H1 (cell line): ENCODE results near the gene PDE1C. TPM values are rescaled to one million over a fixed set of nuclear protein-coding genes. Genes with fewer than 3 reads are reported as not detected.

Experiments used
- BCL11A ChIP-seq, 2 experiments: IDR thresholded peaks; one replicate each; pipeline ENCODE4 v1.6.1; 2011; ENCODE audit warnings: low read depth in 2 of 2, low read length in 2 of 2, mild to moderate bottlenecking in 2 of 2
- CHD7 ChIP-seq: fragments of 300-600 bp; sonication (generic); IDR thresholded peaks from 2 replicates; pipeline ENCODE4 v1.7.1; 2012; ENCODE audit warnings: low read length, moderate library complexity, mild to moderate bottlenecking, inconsistent platforms; ENCODE audit not compliant: insufficient replicate concordance
- EGR1 ChIP-seq: IDR thresholded peaks from 2 replicates; pipeline ENCODE4 v1.6.1; 2011; ENCODE audit warnings: low read depth, low read length, borderline replicate concordance
- EP300 ChIP-seq, 2 experiments: IDR thresholded peaks; 1 replicate in 1 of 2; 2 replicates in 1 of 2; pipeline ENCODE4 v1.6.1; 2011 to 2012; ENCODE audit warnings: low read depth in 2 of 2, low read length in 2 of 2, mild to moderate bottlenecking in 2 of 2, borderline replicate concordance in 1 of 2, inconsistent platforms in 1 of 2, moderate library complexity in 1 of 2
- KDM5A ChIP-seq: fragments of 200-600 bp; IDR thresholded peaks from 2 replicates; pipeline ENCODE4 v1.7.1; 2012; ENCODE audit warnings: mild to moderate bottlenecking, low read length, inconsistent platforms, mixed read lengths
- MAFK ChIP-seq: IDR thresholded peaks from 2 replicates; pipeline ENCODE4 v1.6.1; 2012; ENCODE audit warnings: low read depth, mild to moderate bottlenecking, improper control_type of control experiment, low read length
- POLR2AphosphoS5 ChIP-seq: IDR thresholded peaks from 2 replicates; pipeline ENCODE4 v1.6.1; 2011; ENCODE audit warnings: low read depth, low read length
- POU5F1 ChIP-seq: IDR thresholded peaks from 2 replicates; pipeline ENCODE4 v1.6.1; 2011; ENCODE audit warnings: low read depth, mild to moderate bottlenecking, low read length, moderate library complexity
- RAD21 ChIP-seq, 2 experiments: IDR thresholded peaks in 1 of 2; conservative IDR thresholded peaks in 1 of 2; 2 replicates each; pipeline ENCODE4 v1.6.1; 2011; ENCODE audit warnings: low read depth in 2 of 2, low read length in 2 of 2, improper control_type of control experiment in 1 of 2, inconsistent platforms in 1 of 2, mild to moderate bottlenecking in 1 of 2, moderate library complexity in 1 of 2
- SIRT6 ChIP-seq: IDR thresholded peaks from one replicate; pipeline ENCODE4 v1.7.1; 2012; ENCODE audit warnings: low read length, inconsistent platforms
- polyA plus RNA-seq, 7 experiments: library from polyadenylated mRNA; depleted of rRNA in 3 of 7; stranded (reverse) in 5 of 7; unstranded in 2 of 7; fragments of >200 nt in 5 of 7; fragments of 200-250 nt in 2 of 7; gene quantifications; 1 replicate in 5 of 7; 2 replicates in 1 of 7; 4 replicates in 1 of 7; pipeline versions ENCODE4 v1.2.1 to v1.2.3, GENCODE V29; 2011 to 2013; ENCODE audit warnings: missing spikeins in 2 of 7, mixed read lengths in 2 of 7
- total RNA-seq: library from RNA; stranded (reverse); fragmentation: NEBNext Ultra II Directional; extraction: Animal tissue kit (Norgen Biotek cat#: 25700); gene quantifications from 2 replicates; pipeline ENCODE4 v1.2.1, GENCODE V29; 2021

Gene PDE1C
- total and polyA plus RNA-seq, 2 of the 8 experiments (the other 6 are each of a cell fraction or from before 2014, with no cell fraction given) = 0.11 to 1.1 TPM

- TF ChIP-seq CHD7 (peak; percentile 72), POLR2AphosphoS5 (peak; percentile 90), KDM5A (no peak), MAFK (0 out of 2 replicates have a peak, but pooled peaks have one; percentile 3), BCL11A (IDR thresholded peaks at IDR 0.05; ENCODE audit: low read depth in 2 of 2, low read length in 2 of 2) (peak; percentile 20 to 50), EGR1 (peak; percentile 66; the same call in 1 of the 2 replicates), EP300 (IDR thresholded peaks at IDR 0.05; ENCODE audit: borderline replicate concordance in 1 of 2, low read depth in 2 of 2, low read length in 2 of 2) (peak in 1 of 2 experiments; percentile 90; a peak in 2 of 3 replicates), SIRT6 (no peak), POU5F1 (peak; percentile 67; the same call in 1 of the 2 replicates), RAD21 (IDR thresholded peaks at IDR 0.05 in 1 of 2, conservative IDR thresholded peaks at IDR 0.05 in 1 of 2; ENCODE audit: low read depth in 2 of 2, low read length in 2 of 2) (no peak)
These were observed 302.4 kb downstream of the PDE1C start (continued) for GRCh38 chr7:31767686-31768358.
